T-helper 1 cell treated with Interleukin-12 subunit alpha and Interleukin-12 subunit beta and Interleukin-4 antibody, amounts not matched to agents 30 μg/mL and 1 μg/mL, for 36 hours (primary cell): ENCODE data around the gene ZCCHC18.
A peak's percentile ranks its signal among the peaks of the same experiment; 100 is the strongest.
"Not testable (repeated sequence)": the region's sequence is repeated elsewhere in the genome, so short reads cannot be mapped to it uniquely, and the experiment has no call there.

Source experiments
- H3K27ac Mint-ChIP-seq: one replicate; pipeline ENCODE4 v1.8.0; 2021; ENCODE audit warnings: mild to moderate bottlenecking, mixed read lengths
- H3K27me3 Mint-ChIP-seq: one replicate; pipeline ENCODE4 v1.8.0; 2021; ENCODE audit warnings: low read depth, mixed read lengths
- H3K36me3 Mint-ChIP-seq: one replicate; pipeline ENCODE4 v1.8.0; 2021; ENCODE audit warnings: low read depth, mixed read lengths
- H3K4me1 Mint-ChIP-seq: one replicate; pipeline ENCODE4 v1.8.0; 2021; ENCODE audit warnings: low read depth, mixed read lengths
- H3K4me3 Mint-ChIP-seq: one replicate; pipeline ENCODE4 v1.8.0; 2021; ENCODE audit warnings: mild to moderate bottlenecking, moderate library complexity, mixed read lengths
- H3K9me3 Mint-ChIP-seq: one replicate; pipeline ENCODE4 v1.8.0; 2021; ENCODE audit warnings: mixed read lengths

The ZCCHC18 gene

DNA sequence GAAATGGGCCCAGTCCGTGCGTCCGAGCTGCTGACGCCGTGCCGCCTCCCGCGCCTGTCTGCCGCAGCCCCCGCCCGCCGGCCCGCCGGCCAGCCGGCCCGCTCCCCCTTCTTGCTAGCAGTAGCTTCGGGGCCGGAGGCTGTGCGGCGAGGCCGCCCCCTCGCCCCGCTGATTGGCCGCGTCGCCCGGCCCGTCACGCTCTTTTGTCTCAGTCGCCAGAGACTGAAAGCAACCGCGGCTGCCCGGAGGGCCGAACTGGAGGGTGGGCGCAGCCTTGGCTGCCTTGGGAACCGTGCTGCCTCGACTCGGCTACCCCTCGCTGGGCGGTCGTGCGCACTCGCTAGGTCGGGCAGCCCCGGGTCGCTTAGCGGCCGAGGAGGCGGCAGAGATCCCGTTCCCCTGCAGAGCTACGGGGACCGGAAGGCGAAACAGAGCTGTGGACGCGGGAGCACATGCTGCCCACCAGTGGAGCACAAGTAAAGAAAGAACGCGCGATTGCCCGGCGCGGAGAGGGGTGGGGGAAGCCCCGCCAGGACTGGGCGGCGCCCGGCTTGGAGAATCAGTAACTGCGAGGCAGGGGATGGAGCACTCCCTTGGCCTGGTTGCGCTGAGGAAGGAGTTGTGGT, at the start of gene ZCCHC18:
Gene ZCCHC18, plus strand, starts transcription at position 198 of the 626 bp plus-strand sequence. CDS start 1,589 bp downstream, outside the sequence.
- H3K36me3 Mint-ChIP-seq, result no peaks in the 10 kb centered on the region
- H3K27me3 Mint-ChIP-seq, result peaks cover 8% of the 10 kb centered on the region
- H3K4me1 Mint-ChIP-seq, result peaks cover 17% of the 10 kb centered on the region
- peak within 1 kb of the TSS; percentile 57 for H3K27ac Mint-ChIP-seq
- H3K4me3 Mint-ChIP-seq, result peak within 1 kb of the TSS; percentile 85
- no peaks in the 10 kb centered on the region for H3K9me3 Mint-ChIP-seq

- not testable (repeated sequence) for H3K4me1 Mint-ChIP-seq, H3K27me3 Mint-ChIP-seq, H3K27ac Mint-ChIP-seq, H3K36me3 Mint-ChIP-seq, H3K9me3 Mint-ChIP-seq, H3K4me3 Mint-ChIP-seq
Observed at GRCh38 chrX:104062636-104063035, 49.7 kb upstream of the ZCCHC18 start.

GRCh38 chrX:104075778-104076445, 36.4 kb upstream of the ZCCHC18 start, which contains the start of gene TMSB15C:
Gene TMSB15C, minus strand, starts transcription at chrX:104076236.
- not testable (repeated sequence) for H3K9me3 Mint-ChIP-seq, H3K4me3 Mint-ChIP-seq, H3K36me3 Mint-ChIP-seq, H3K4me1 Mint-ChIP-seq, H3K27ac Mint-ChIP-seq, H3K27me3 Mint-ChIP-seq

- not testable (repeated sequence) for H3K27ac Mint-ChIP-seq, H3K4me1 Mint-ChIP-seq, H3K27me3 Mint-ChIP-seq, H3K4me3 Mint-ChIP-seq, H3K36me3 Mint-ChIP-seq, H3K9me3 Mint-ChIP-seq
Observed at GRCh38 chrX:104077854-104078253, 34.5 kb upstream of the ZCCHC18 start.

DNA sequence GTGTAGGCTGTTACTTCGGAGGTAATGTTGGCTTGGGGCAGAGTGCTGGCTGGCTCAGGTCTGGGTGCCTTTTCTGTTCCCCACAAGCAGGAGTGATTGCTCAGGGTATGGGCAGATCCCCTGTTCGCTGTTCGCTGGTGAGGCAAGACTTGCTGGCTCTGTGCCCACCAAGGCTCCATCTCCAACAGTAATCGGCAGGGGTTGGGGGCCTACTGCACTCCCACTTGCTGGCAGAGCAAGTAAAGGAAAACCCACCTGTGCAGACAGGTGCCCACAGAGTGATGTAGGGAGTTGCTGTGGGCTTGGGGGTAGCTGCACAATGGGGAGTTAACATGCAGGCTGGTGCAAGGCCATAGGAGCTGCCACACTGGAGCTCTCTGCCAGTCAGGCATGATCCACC, 28.3 kb upstream of the ZCCHC18 start:
- Mint-ChIP-seq H3K9me3 (no peaks in the 10 kb centered on the region), H3K4me1 (no peaks in the 10 kb centered on the region), H3K4me3 (no peak overlapping the region), H3K36me3 (no peaks in the 10 kb centered on the region), H3K27me3 (no peaks in the 10 kb centered on the region), H3K27ac (no peak overlapping the region)

DNA sequence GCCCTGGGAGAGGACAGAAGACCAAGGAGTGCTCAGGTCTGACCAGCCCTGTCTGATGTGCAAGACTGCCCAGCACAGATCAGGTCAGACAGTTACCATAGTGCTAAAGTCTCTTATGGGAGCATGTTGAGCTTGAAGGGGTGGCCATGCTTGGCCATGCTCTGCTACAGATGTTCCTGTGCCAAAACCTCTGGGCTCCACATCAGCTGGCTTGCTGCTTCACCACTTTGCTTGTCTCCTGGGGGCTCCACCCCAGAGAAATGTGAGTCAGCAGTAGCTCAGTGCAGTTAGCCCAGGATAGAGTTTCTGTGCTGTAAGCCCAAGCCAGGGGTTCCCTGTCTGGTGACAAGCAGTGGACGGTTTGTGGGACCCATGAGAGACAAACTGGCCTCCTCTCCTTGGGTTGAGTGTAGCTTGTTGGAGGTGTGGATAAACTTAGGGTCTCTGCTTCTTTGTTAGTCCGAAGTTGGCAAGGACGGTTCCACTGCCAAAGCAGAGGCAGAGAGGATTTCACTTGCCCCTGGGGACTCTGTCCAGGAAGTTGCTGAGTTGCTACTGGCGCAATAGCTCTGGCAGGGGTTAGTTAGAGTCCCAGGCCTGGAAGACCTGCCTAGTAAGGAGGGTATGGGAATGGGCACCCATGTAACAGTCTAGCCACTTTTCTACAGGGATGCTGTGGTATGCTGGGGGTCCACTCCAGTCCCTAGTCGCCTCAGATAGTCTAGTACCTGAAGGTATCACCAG, 27.6 kb upstream of the ZCCHC18 start:
- H3K27ac Mint-ChIP-seq, result no peak overlapping the region
- no peaks in the 10 kb centered on the region for H3K4me1 Mint-ChIP-seq
- no peaks in the 10 kb centered on the region for H3K9me3 Mint-ChIP-seq
- no peaks in the 10 kb centered on the region for H3K27me3 Mint-ChIP-seq
- H3K36me3 Mint-ChIP-seq, result no peaks in the 10 kb centered on the region
- no peak overlapping the region for H3K4me3 Mint-ChIP-seq

DNA sequence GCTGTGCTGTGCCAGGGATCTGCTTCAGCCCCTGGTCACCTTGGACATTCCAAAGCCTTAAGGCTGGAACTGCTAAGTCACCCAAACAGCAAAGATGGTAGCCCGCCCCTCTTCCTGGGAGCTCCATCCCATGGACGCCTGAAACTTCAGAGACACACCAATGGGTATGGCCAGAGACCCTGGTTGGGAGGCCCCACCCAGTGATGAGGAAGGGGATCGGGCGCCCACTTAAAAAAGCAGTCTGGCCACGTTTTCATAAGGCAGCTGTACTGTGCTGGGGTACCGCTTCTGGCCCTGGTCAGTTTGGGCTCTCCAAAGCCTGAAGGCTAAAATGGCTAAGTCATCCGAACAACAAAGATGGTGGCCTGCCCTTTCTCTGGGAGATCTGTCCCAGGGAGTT, 26.8 kb upstream of the ZCCHC18 start:
- H3K27ac Mint-ChIP-seq, result no peak overlapping the region
- H3K36me3 Mint-ChIP-seq, result no peaks in the 10 kb centered on the region
- H3K4me3 Mint-ChIP-seq, result no peak overlapping the region
- no peaks in the 10 kb centered on the region for H3K27me3 Mint-ChIP-seq
- H3K9me3 Mint-ChIP-seq, result no peaks in the 10 kb centered on the region
- H3K4me1 Mint-ChIP-seq, result no peaks in the 10 kb centered on the region

DNA sequence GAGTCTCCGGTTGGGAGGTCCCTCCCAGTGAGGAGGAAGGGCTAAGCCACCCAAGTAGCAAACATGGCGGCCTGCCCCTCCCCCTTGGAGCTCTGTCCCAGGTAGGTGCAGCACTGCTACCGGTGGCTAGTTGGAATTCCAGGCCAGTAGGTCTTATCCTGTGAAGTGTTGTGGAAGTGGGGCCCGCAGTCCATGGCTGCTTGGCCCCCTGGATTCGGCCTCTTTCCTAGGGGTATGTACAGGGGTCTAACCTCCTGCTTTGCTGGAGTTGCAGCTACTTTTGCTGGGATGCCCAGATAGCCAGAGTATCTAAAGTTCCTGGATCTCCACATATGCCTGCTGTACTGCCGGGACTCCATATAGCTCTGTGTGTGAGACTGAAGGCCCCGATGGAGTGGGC, 26.4 kb upstream of the ZCCHC18 start:
- Mint-ChIP-seq H3K4me1 (no peaks in the 10 kb centered on the region), H3K4me3 (no peak overlapping the region), H3K9me3 (no peaks in the 10 kb centered on the region), H3K36me3 (no peaks in the 10 kb centered on the region), H3K27me3 (no peaks in the 10 kb centered on the region), H3K27ac (no peak overlapping the region)

GRCh38 chrX:104098151-104098808, 14.0 kb upstream of the ZCCHC18 start:
- Mint-ChIP-seq H3K36me3 (no peaks in the 10 kb centered on the region), H3K9me3 (no peaks in the 10 kb centered on the region), H3K27ac (no peak overlapping the region), H3K4me1 (no peaks in the 10 kb centered on the region), H3K27me3 (peaks cover 20% of the 10 kb centered on the region), H3K4me3 (no peak overlapping the region)

DNA sequence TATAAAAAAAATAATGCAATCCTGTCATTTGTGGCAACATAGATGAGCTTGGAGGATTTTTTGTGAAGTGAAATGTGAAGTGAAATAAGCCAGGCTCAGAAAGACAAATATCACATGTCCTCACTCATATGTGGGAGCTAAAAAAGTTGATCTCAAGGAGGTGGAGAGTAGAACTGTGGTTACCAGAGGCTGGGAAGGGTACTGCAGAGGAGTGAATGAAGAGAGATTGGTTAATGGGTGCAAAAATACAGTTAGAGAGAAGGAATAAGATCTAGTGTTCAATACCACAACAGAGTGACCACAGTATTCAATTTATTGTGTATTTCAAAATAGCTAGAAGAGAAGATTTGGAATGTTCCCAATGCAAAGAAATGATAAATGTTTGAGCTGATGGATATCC, 13.4 kb upstream of the ZCCHC18 start:
- H3K9me3 Mint-ChIP-seq, result no peaks in the 10 kb centered on the region
- H3K27me3 Mint-ChIP-seq, result peaks cover 19% of the 10 kb centered on the region
- H3K4me3 Mint-ChIP-seq, result no peak overlapping the region
- no peak overlapping the region for H3K27ac Mint-ChIP-seq
- H3K4me1 Mint-ChIP-seq, result no peaks in the 10 kb centered on the region
- H3K36me3 Mint-ChIP-seq, result no peaks in the 10 kb centered on the region

DNA sequence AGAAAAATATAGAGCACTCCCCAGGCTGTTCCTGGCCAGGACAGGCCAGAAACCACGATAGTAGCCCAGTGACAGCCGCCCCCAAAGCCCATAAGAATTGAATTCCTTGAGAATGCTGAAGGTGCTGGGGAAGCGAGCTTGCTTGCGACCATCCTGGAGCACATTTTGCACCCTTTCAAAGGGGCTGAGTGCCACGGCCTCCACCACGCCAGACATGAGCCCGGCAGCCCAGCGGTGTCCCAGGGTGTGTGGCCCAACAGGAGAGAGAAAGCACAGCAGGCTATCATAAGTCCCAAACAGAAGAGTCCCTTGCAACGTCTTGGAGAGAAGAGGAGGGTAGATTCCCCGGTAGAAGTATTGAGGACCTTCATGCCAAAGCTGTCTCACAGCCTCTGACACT, 7.6 kb upstream of the ZCCHC18 start:
- H3K27ac Mint-ChIP-seq, result no peak overlapping the region
- H3K4me1 Mint-ChIP-seq, result no peaks in the 10 kb centered on the region
- H3K36me3 Mint-ChIP-seq, result no peaks in the 10 kb centered on the region
- H3K4me3 Mint-ChIP-seq, result no peak overlapping the region
- H3K27me3 Mint-ChIP-seq, result peaks cover under 1% of the 10 kb centered on the region
- no peaks in the 10 kb centered on the region for H3K9me3 Mint-ChIP-seq

- H3K27ac Mint-ChIP-seq, result no peak overlapping the region
- H3K4me1 Mint-ChIP-seq, result peaks cover 5% of the 10 kb centered on the region
- H3K4me3 Mint-ChIP-seq, result no peak overlapping the region
- no peaks in the 10 kb centered on the region for H3K9me3 Mint-ChIP-seq
- no peaks in the 10 kb centered on the region for H3K27me3 Mint-ChIP-seq
- no peaks in the 10 kb centered on the region for H3K36me3 Mint-ChIP-seq
Observed at GRCh38 chrX:104105330-104106262, 6.7 kb upstream of the ZCCHC18 start.

DNA sequence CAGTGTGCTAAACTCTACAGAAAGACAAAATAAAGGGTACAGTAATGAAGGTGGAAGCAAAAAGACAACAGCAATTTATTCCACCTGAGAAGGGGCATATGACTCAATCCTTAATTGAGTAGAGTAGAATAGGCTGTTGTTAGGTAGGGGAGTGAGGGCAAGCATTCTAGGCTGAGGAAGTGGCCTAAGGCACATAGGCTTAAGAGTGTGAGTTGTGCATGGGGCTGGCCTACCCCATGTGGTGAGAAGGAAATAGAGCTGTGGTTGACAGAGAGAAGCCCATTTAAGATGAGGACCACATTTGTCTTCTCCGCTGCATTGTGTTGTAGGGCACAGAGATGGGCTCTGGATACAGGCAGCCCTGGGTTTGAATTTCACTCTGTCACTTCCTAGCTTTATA, 3.4 kb upstream of the ZCCHC18 start:
- Mint-ChIP-seq H3K9me3 (no peaks in the 10 kb centered on the region), H3K4me3 (no peak overlapping the region), H3K36me3 (no peaks in the 10 kb centered on the region), H3K4me1 (peaks cover 17% of the 10 kb centered on the region), H3K27me3 (peaks cover 5% of the 10 kb centered on the region), H3K27ac (no peak overlapping the region)
